SK-N-SH treated with all-trans-retinoic acid at 6 μM for 48 hours (cell line): ENCODE results near the gene ANKS3.

Source experiments
- ATAC-seq: fragments of 200-7000 bp; cut with Tn5 transposase; 3 replicates; pipeline ENCODE4 v1.9.1; 2020; ENCODE audit warnings: mild to moderate bottlenecking, moderate library complexity
- ARNTL ChIP-seq: fragments of 450-650 bp; formaldehyde crosslinking; IDR thresholded peaks from 2 replicates; pipeline ENCODE4 v1.5.0; 2020; ENCODE audit warnings: low read depth, mild to moderate bottlenecking, moderate library complexity, borderline replicate concordance
- BACH2 ChIP-seq: fragments of 250-450 bp; sonication (Bioruptor Pico); IDR thresholded peaks from 2 replicates; pipeline ENCODE4 v1.9.0; 2021; ENCODE audit warnings: mild to moderate bottlenecking, borderline replicate concordance
- CREB5 ChIP-seq: fragments of 250-450 bp; sonication (Bioruptor Pico); IDR thresholded peaks from 2 replicates; pipeline ENCODE4 v1.5.1; 2020; ENCODE audit warnings: low read depth, mild to moderate bottlenecking, moderate library complexity
- CSDC2 ChIP-seq: fragments of 250-450 bp; sonication (Bioruptor Pico); IDR thresholded peaks from 2 replicates; pipeline ENCODE4 v1.5.0; 2020; ENCODE audit warnings: mild to moderate bottlenecking, moderate library complexity
- CSRNP3 ChIP-seq: fragments of 250-450 bp; sonication (Bioruptor Pico); IDR thresholded peaks from 2 replicates; pipeline ENCODE4 v1.5.1; 2021; ENCODE audit warnings: mild to moderate bottlenecking, moderate library complexity
- ESRRG ChIP-seq: fragments of 250-450 bp; sonication (Bioruptor Pico); IDR thresholded peaks from 2 replicates; pipeline ENCODE4 v1.6.1; 2021; ENCODE audit warnings: mild to moderate bottlenecking
- GLIS3 ChIP-seq: fragments of 250-450 bp; sonication (Bioruptor Pico); IDR thresholded peaks from 2 replicates; pipeline ENCODE4 v1.5.0; 2020; ENCODE audit warnings: mild to moderate bottlenecking, moderate library complexity
- ISL1 ChIP-seq: fragments of 250-450 bp; sonication (Bioruptor Pico); IDR thresholded peaks from 2 replicates; pipeline ENCODE4 v2.1.2; 2022; ENCODE audit warnings: mild to moderate bottlenecking, moderate library complexity
- OSR1 ChIP-seq: fragments of 250-450 bp; sonication (Bioruptor Pico); IDR thresholded peaks from 2 replicates; pipeline ENCODE4 v1.8.0; 2022; ENCODE audit warnings: moderate library complexity, mild to moderate bottlenecking, inconsistent platforms
- PATZ1 ChIP-seq: fragments of 250-450 bp; sonication (Bioruptor Pico); IDR thresholded peaks from 2 replicates; pipeline ENCODE4 v1.8.0; 2020; ENCODE audit warnings: mild to moderate bottlenecking, moderate library complexity, borderline replicate concordance
- PPARA ChIP-seq: fragments of 250-450 bp; sonication (Bioruptor Pico); IDR thresholded peaks from 2 replicates; pipeline ENCODE4 v1.5.0; 2020; ENCODE audit warnings: mild to moderate bottlenecking, borderline replicate concordance
- RARB ChIP-seq: fragments of 250-450 bp; sonication (Bioruptor Pico); IDR thresholded peaks from 2 replicates; pipeline ENCODE4 v1.8.0; 2021; ENCODE audit warnings: mild to moderate bottlenecking, moderate library complexity
- SNAI2 ChIP-seq: fragments of 250-450 bp; sonication (Bioruptor Pico); IDR thresholded peaks from 2 replicates; pipeline ENCODE4 v1.5.0; 2020; ENCODE audit warnings: mild to moderate bottlenecking, moderate library complexity
- TCF4 ChIP-seq: fragments of 250-450 bp; sonication (Bioruptor Pico); IDR thresholded peaks from 2 replicates; pipeline ENCODE4 v1.8.0; 2021; ENCODE audit warnings: mild to moderate bottlenecking, moderate library complexity, borderline replicate concordance
- ZC3H10 ChIP-seq: fragments of 250-450 bp; sonication (Bioruptor Pico); IDR thresholded peaks from 2 replicates; pipeline ENCODE4 v1.5.1; 2021; ENCODE audit warnings: mild to moderate bottlenecking, moderate library complexity
- ZFP3 ChIP-seq: fragments of 250-450 bp; sonication (Bioruptor Pico); IDR thresholded peaks from 2 replicates; pipeline ENCODE4 v1.5.0; 2020; ENCODE audit warnings: mild to moderate bottlenecking, moderate library complexity
- ZFP30 ChIP-seq: fragments of 450-650 bp; formaldehyde crosslinking; IDR thresholded peaks from 2 replicates; pipeline ENCODE4 v1.5.0; 2022; ENCODE audit warnings: mild to moderate bottlenecking, moderate library complexity
- ZNF565 ChIP-seq: fragments of 450-650 bp; formaldehyde crosslinking; conservative IDR thresholded peaks from 2 replicates; pipeline ENCODE4 v1.5.0; 2020; ENCODE audit warnings: low read depth, mild to moderate bottlenecking, moderate library complexity
- ZNF8 ChIP-seq: fragments of 450-650 bp; formaldehyde crosslinking; IDR thresholded peaks from 2 replicates; pipeline ENCODE4 v1.5.0; 2020; ENCODE audit warnings: mild to moderate bottlenecking, moderate library complexity

Gene ANKS3

GRCh38 chr16:4763791-4764190 is 29.7 kb upstream of the ANKS3 start (continued):
- TF ChIP-seq CREB5 (CRISPR knock-in tag) (no peak), PPARA (CRISPR knock-in tag) (no peak), ESRRG (no peak), ZNF565 (no peak)

GRCh38 chr16:4762205-4762604 is 28.1 kb upstream of the ANKS3 start:
- no peak for TF ChIP-seq OSR1 (CRISPR knock-in tag)
- no peak for TF ChIP-seq TCF4 (CRISPR knock-in tag)
- no peak for TF ChIP-seq ISL1
- TF ChIP-seq ZFP3 (CRISPR knock-in tag), result no peak
- TF ChIP-seq CSDC2 (CRISPR knock-in tag), result no peak
- no peak for TF ChIP-seq GLIS3 (CRISPR knock-in tag)
- TF ChIP-seq ZNF565, result no peak
- TF ChIP-seq SNAI2 (CRISPR knock-in tag), result no peak
- TF ChIP-seq ZNF8, result no peak
- TF ChIP-seq ZC3H10, result no peak
- no peak for TF ChIP-seq ARNTL (CRISPR knock-in tag)
- TF ChIP-seq ESRRG, result no peak
- no peak for TF ChIP-seq PATZ1
- no peak for TF ChIP-seq BACH2
- no peak for TF ChIP-seq PPARA (CRISPR knock-in tag)
- no peak for TF ChIP-seq CREB5 (CRISPR knock-in tag)
- TF ChIP-seq RARB, result no peak
- ATAC-seq, result no peak

GRCh38 chr16:4760221-4760910 is 26.3 kb upstream of the ANKS3 start:
- no peak for ATAC-seq
- TF ChIP-seq OSR1 (CRISPR knock-in tag), result no peak
- TF ChIP-seq CSRNP3 (CRISPR knock-in tag), result no peak
- no peak for TF ChIP-seq PPARA (CRISPR knock-in tag)
- no peak for TF ChIP-seq ISL1
- no peak for TF ChIP-seq ZFP30 (CRISPR knock-in tag)
- no peak for TF ChIP-seq ARNTL (CRISPR knock-in tag)
- no peak for TF ChIP-seq CREB5 (CRISPR knock-in tag)
- TF ChIP-seq PATZ1, result no peak
- TF ChIP-seq ZC3H10, result no peak
- TF ChIP-seq CSDC2 (CRISPR knock-in tag), result no peak

GRCh38 chr16:4755687-4756086 is 21.6 kb upstream of the ANKS3 start:
- peak; percentile 73 for TF ChIP-seq ZNF8
- TF ChIP-seq PATZ1, result no peak
- no peak for ATAC-seq
